SK-N-SH (cell line): Measurements from ENCODE around the gene IFNGR1.

Experiments
- RAD21 ChIP-seq: IDR thresholded peaks from 2 replicates; pipeline ENCODE4 v1.6.1; 2012; ENCODE audit warnings: mild to moderate bottlenecking, low read length
- SIN3A ChIP-seq: IDR thresholded peaks from 2 replicates; pipeline ENCODE4 v1.6.1; 2012; ENCODE audit warnings: low read depth, mild to moderate bottlenecking, low read length, moderate library complexity, borderline replicate concordance
- ZBTB33 ChIP-seq: IDR thresholded peaks from 2 replicates; pipeline ENCODE4 v1.4.0; 2012; ENCODE audit warnings: low read depth, borderline replicate concordance
- TF ChIP-seq, protein P1 (sequence below): fragments of 200-600 bp; sonication (generic); IDR thresholded peaks from 2 replicates; pipeline ENCODE4 v1.6.1; 2017; ENCODE audit warnings: antibody characterized with exemption, mild to moderate bottlenecking, moderate library complexity

GRCh38 chr6:137216106-137216505, 3.1 kb downstream of the IFNGR1 start:
- TF ChIP-seq SIN3A: no peak
- TF ChIP-seq RAD21: no peak
- TF ChIP-seq, protein P1, sequence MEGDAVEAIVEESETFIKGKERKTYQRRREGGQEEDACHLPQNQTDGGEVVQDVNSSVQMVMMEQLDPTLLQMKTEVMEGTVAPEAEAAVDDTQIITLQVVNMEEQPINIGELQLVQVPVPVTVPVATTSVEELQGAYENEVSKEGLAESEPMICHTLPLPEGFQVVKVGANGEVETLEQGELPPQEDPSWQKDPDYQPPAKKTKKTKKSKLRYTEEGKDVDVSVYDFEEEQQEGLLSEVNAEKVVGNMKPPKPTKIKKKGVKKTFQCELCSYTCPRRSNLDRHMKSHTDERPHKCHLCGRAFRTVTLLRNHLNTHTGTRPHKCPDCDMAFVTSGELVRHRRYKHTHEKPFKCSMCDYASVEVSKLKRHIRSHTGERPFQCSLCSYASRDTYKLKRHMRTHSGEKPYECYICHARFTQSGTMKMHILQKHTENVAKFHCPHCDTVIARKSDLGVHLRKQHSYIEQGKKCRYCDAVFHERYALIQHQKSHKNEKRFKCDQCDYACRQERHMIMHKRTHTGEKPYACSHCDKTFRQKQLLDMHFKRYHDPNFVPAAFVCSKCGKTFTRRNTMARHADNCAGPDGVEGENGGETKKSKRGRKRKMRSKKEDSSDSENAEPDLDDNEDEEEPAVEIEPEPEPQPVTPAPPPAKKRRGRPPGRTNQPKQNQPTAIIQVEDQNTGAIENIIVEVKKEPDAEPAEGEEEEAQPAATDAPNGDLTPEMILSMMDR: no peak
- TF ChIP-seq ZBTB33: no peak
